NT2/D1 (cell line): ENCODE data around the gene FNTB.

Experiments
- SUZ12 ChIP-seq: IDR thresholded peaks from 2 replicates; pipeline ENCODE4 v1.6.1; 2011; ENCODE audit not compliant: insufficient read length, insufficient read depth; ENCODE audit errors: extremely low read depth
- YY1 ChIP-seq: IDR thresholded peaks from 2 replicates; pipeline ENCODE4 v1.6.1; 2011; ENCODE audit not compliant: insufficient read length, insufficient read depth
- ZNF274 ChIP-seq: IDR thresholded peaks from 2 replicates; pipeline ENCODE4 v1.6.1; 2011; ENCODE audit warnings: mild to moderate bottlenecking, low read depth, low read length

DNA sequence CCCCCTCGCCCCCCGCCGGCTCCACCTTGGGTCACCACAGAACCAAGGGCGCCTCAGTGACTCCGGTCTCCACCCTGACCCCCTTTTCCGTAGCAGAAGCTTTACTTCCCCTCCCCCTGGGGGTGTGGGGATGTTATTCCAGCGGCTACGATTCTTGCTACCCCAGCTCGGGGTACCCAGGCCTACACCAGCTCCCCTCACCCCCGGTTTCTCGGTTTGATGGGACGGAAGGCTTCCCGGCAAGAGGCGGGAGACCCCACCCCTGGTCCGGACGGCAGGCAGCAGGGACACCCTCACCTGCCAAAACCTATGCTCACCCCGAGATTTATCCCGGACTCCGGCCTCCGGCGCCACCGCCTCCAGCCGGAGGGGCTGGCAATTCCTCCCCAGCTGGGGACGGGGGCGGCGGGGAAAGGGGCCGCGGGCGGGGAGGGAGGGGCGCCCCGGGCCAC, 15.2 kb upstream of the FNTB start:
- TF ChIP-seq YY1, result no peak
- TF ChIP-seq SUZ12, result no peak
- TF ChIP-seq ZNF274, result no peak
